Spleen (tissue), 7 donors: ENCODE results near the gene KANK2.
"Not testable (repeated sequence)": the region's sequence is repeated elsewhere in the genome, so short reads cannot be mapped to it uniquely, and the experiment has no call there.

Experiments
- POLR2A ChIP-seq, 3 donors: fragments of 450-650 bp; IDR thresholded peaks; one replicate each; pipeline ENCODE4 v1.5.1; 2017; ENCODE audit warnings: antibody characterized with exemption in 3 of 3, mild to moderate bottlenecking in 1 of 3
- TF ChIP-seq, protein P1 (sequence below), 11 experiments: fragments of 200-600 bp in 7 of 11; fragments of 450-650 bp in 4 of 11; sonication (generic) in 4 of 11; IDR thresholded peaks in 8 of 11; conservative IDR thresholded peaks in 3 of 11; 1 replicate in 7 of 11; 2 replicates in 4 of 11; pipeline versions ENCODE4 v1.4.0 to v1.8.0; 2016 to 2021; ENCODE audit warnings: antibody characterized with exemption in 11 of 11, inconsistent platforms in 4 of 11, mild to moderate bottlenecking in 1 of 11
- donor health status: DM: no; HTN: no; CAD: no; lungs with moderate emphysema.
- donor health status: DM: no; HTN: no; CAD: no.
- donor health status: DM: no; HTN: no; CAD: no.

DNA sequence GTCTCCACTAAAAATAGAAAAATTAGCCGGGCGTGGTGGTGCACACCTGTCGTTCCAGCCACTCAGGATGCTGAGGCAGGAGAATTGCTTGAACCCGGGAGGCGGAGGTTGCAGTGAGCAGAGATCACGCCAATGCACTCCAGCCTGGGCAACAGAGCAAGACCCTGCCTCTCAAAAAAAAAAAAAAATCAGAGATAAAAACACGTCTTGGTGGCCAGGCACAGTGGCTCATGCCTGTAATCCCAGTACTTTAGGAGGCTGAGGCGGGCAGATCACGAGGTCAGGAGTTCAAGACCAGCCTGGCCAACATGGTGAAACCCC, 18.2 kb downstream of the KANK2 start:
- not testable (repeated sequence) for TF ChIP-seq POLR2A (IDR thresholded peaks at IDR 0.05)
- TF ChIP-seq, protein P1, sequence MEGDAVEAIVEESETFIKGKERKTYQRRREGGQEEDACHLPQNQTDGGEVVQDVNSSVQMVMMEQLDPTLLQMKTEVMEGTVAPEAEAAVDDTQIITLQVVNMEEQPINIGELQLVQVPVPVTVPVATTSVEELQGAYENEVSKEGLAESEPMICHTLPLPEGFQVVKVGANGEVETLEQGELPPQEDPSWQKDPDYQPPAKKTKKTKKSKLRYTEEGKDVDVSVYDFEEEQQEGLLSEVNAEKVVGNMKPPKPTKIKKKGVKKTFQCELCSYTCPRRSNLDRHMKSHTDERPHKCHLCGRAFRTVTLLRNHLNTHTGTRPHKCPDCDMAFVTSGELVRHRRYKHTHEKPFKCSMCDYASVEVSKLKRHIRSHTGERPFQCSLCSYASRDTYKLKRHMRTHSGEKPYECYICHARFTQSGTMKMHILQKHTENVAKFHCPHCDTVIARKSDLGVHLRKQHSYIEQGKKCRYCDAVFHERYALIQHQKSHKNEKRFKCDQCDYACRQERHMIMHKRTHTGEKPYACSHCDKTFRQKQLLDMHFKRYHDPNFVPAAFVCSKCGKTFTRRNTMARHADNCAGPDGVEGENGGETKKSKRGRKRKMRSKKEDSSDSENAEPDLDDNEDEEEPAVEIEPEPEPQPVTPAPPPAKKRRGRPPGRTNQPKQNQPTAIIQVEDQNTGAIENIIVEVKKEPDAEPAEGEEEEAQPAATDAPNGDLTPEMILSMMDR (IDR thresholded peaks at IDR 0.05 in 8 of 11, conservative IDR thresholded peaks at IDR 0.05 in 3 of 11), result not testable (repeated sequence)
